PC-3 (cell line): ENCODE results near the gene PDXK. TPM values are rescaled to one million over a fixed set of nuclear protein-coding genes. Genes with fewer than 3 reads are reported as not detected.

Experiments used
- ATAC-seq: fragments of 200-7000 bp; cut with Tn5 transposase; 2 replicates; pipeline ENCODE4 v1.9.1; 2020; ENCODE audit warnings: mild to moderate bottlenecking, moderate library complexity
- BruUV-seq: library from RNA; stranded (reverse); fragments of 400-500 nt; replicated peaks from 2 replicates; lab custom pipeline; 2021; lab: Mats Ljungman, UMichigan
- CTCF ChIA-PET: fragments of 300-600 bp; sonication (Branson Sonifier 250); formaldehyde crosslinking; loops from one replicate; lab custom pipeline; 2022; ENCODE audit warnings: antibody characterized with exemption; lab: Charles Lee
- POLR2A ChIA-PET: fragments of 300-600 bp; sonication (Branson Sonifier 250); formaldehyde crosslinking; loops from one replicate; lab custom pipeline; 2022; ENCODE audit warnings: antibody characterized with exemption; ENCODE audit not compliant: unreplicated experiment; lab: Charles Lee
- DNase-seq: peaks from one replicate; pipeline ENCODE4 v3.0.0-alpha.2; 2015
- H2AFZ ChIP-seq: fragments of 300-600 bp; sonication (generic); 2 replicates; pipeline ENCODE4 v1.6.0; 2016; ENCODE audit warnings: antibody characterized with exemption, low read length
- H3F3A ChIP-seq: fragments of 300-600 bp; sonication (generic); one replicate; pipeline ENCODE4 v1.6.0; 2017; ENCODE audit warnings: antibody characterized with exemption, low read length, control low read depth, mild to moderate bottlenecking; ENCODE audit not compliant: unreplicated experiment
- H3K27ac ChIP-seq: fragments of 300-600 bp; sonication (generic); 2 replicates; pipeline ENCODE4 v1.5.1; 2016; ENCODE audit warnings: mild to moderate bottlenecking, low read length
- H3K27me3 ChIP-seq: fragments of 300-600 bp; sonication (generic); 2 replicates; pipeline ENCODE4 v1.6.1; 2016; ENCODE audit warnings: low read length, mixed read lengths
- H3K36me3 ChIP-seq: fragments of 300-600 bp; sonication (generic); 2 replicates; pipeline ENCODE4 v1.6.1; 2016; ENCODE audit warnings: low read depth, mixed run types, low read length, mixed read lengths
- H3K4me1 ChIP-seq: fragments of 300-600 bp; sonication (generic); 2 replicates; pipeline ENCODE4 v1.5.1; 2016; ENCODE audit warnings: low read length; ENCODE audit not compliant: insufficient read depth
- H3K4me2 ChIP-seq: fragments of 300-600 bp; sonication (generic); 2 replicates; pipeline ENCODE4 v1.6.0; 2016; ENCODE audit warnings: low read length
- H3K4me3 ChIP-seq: fragments of 300-600 bp; sonication (generic); 2 replicates; pipeline ENCODE4 v1.5.1; 2016; ENCODE audit warnings: mild to moderate bottlenecking, low read length, mixed read lengths
- H3K79me2 ChIP-seq: fragments of 300-600 bp; sonication (generic); 2 replicates; pipeline ENCODE4 v1.6.1; 2017; ENCODE audit warnings: low read length, mixed read lengths
- H3K9ac ChIP-seq: fragments of 300-600 bp; sonication (generic); 2 replicates; pipeline ENCODE4 v1.6.0; 2016; ENCODE audit warnings: mild to moderate bottlenecking, low read length
- H3K9me2 ChIP-seq: fragments of 300-600 bp; sonication (generic); replicated peaks from 2 replicates; pipeline ENCODE4 v1.6.1; 2016; ENCODE audit warnings: mixed run types, low read length, mixed read lengths
- H3K9me3 ChIP-seq: fragments of 300-600 bp; sonication (generic); 2 replicates; pipeline ENCODE4 v1.6.1; 2016; ENCODE audit warnings: low read length, mixed read lengths
- H4K20me1 ChIP-seq: fragments of 300-600 bp; sonication (generic); 2 replicates; pipeline ENCODE4 v1.6.1; 2016; ENCODE audit warnings: low read length, mixed read lengths
- CTCF ChIP-seq: fragments of 300-600 bp; sonication (generic); conservative IDR thresholded peaks from 2 replicates; pipeline ENCODE4 v1.5.1; 2017; ENCODE audit warnings: antibody characterized with exemption, low read depth, mild to moderate bottlenecking, low read length
- EZH2 ChIP-seq: fragments of 300-600 bp; sonication (generic); IDR thresholded peaks from one replicate; pipeline ENCODE4 v1.6.1; 2017; ENCODE audit warnings: antibody characterized with exemption, mild to moderate bottlenecking, low read length; ENCODE audit not compliant: unreplicated experiment
- EZH2phosphoT487 ChIP-seq: fragments of 300-600 bp; sonication (generic); IDR thresholded peaks from 2 replicates; pipeline ENCODE4 v1.6.1; 2018; ENCODE audit warnings: mild to moderate bottlenecking, antibody characterized with exemption, low read length, borderline replicate concordance
- intact Hi-C: fragments of 100-400 bp; cut with micrococcal nuclease; formaldehyde crosslinking; loops from 2 replicates; pipeline ENCODE4 v1.9.0; 2023
- total RNA-seq: library from RNA; depleted of rRNA; stranded (reverse); fragments of >200 nt; gene quantifications from 2 replicates; pipeline ENCODE4 v1.2.3, GENCODE V29; 2014

PDXK gene
- total RNA-seq, 1 experiment from 2014 or later: 464 TPM

- H3K9me3 ChIP-seq: no peaks in the 10 kb centered on the region
- no peak overlapping the region for H2AFZ ChIP-seq
- ChIA-PET POLR2A (no interaction called here), CTCF (no interaction called here)
- DNase-seq (no peak), ATAC-seq (no peak)
- H3K27me3 ChIP-seq: no peaks in the 10 kb centered on the region
- no peaks in the 10 kb centered on the region for H3K79me2 ChIP-seq
- H3F3A ChIP-seq: no peaks in the 10 kb centered on the region
- no peaks in the 10 kb centered on the region for H4K20me1 ChIP-seq
- peaks cover 76% of the 10 kb centered on the region for H3K36me3 ChIP-seq
- H3K27ac ChIP-seq: no peak overlapping the region
- no peak for TF ChIP-seq CTCF
- TF ChIP-seq EZH2: no peak
- no peak for TF ChIP-seq EZH2phosphoT487
- H3K9me2 ChIP-seq: no peaks in the 10 kb centered on the region
- no peak overlapping the region for H3K9ac ChIP-seq
- H3K4me2 ChIP-seq: no peak overlapping the region
- no TSS peak for BruUV-seq
- no peak overlapping the region for H3K4me3 ChIP-seq
- intact Hi-C loops: no loop called here
- no peaks in the 10 kb centered on the region for H3K4me1 ChIP-seq
These were observed 34.0 kb downstream of the PDXK start for GRCh38 chr21:43752758-43753438.

- no peak for ATAC-seq
- peaks cover 80% of the 10 kb centered on the region for H3K36me3 ChIP-seq
- BruUV-seq: no TSS peak
These were observed 34.5 kb downstream of the PDXK start for GRCh38 chr21:43753439-43753799.

More at GRCh38 chr21:43753439-43753799, 34.5 kb downstream of the PDXK start:
- Histone ChIP-seq H3K9me3 (no peaks in the 10 kb centered on the region), H3K27ac (no peak overlapping the region), H3K4me3 (no peak overlapping the region), H3K79me2 (no peaks in the 10 kb centered on the region), H4K20me1 (no peaks in the 10 kb centered on the region), H3K9ac (no peak overlapping the region), H3F3A (no peaks in the 10 kb centered on the region), H3K4me1 (no peaks in the 10 kb centered on the region), H3K27me3 (no peaks in the 10 kb centered on the region), H3K4me2 (no peak overlapping the region), H3K9me2 (no peaks in the 10 kb centered on the region), H2AFZ (no peak overlapping the region)
- TF ChIP-seq EZH2 (no peak), EZH2phosphoT487 (no peak), CTCF (no peak)
- DNase-seq: no peak
- ChIA-PET CTCF (no interaction called here), POLR2A (no interaction called here)
- intact Hi-C loops: no loop called here
